GM12878 (cell line): Measurements from ENCODE around the gene ZNF469. TPM values are rescaled to one million over a fixed set of nuclear protein-coding genes. Genes with fewer than 3 reads are reported as not detected.

Experiments used
- ATAC-seq: fragments of 200-7000 bp; cut with Tn5 transposase; 3 replicates; pipeline ENCODE4 v1.9.1; 2020; ENCODE audit warnings: mild to moderate bottlenecking, moderate library complexity
- BruUV-seq: library from RNA; stranded (reverse); fragments of 400-500 nt; replicated peaks from 2 replicates; lab custom pipeline; 2021; lab: Mats Ljungman, UMichigan
- CTCF ChIA-PET: fragments of 300-600 bp; sonication (Branson Sonifier 250); formaldehyde crosslinking; extraction: SDS; loops from one replicate; lab custom pipeline; 2021; ENCODE audit warnings: inconsistent platforms; lab: Yijun Ruan, JAX
- POLR2A ChIA-PET: fragments of 350-600 bp; formaldehyde crosslinking; extraction: SDS; loops from one replicate; lab custom pipeline; 2021; ENCODE audit warnings: inconsistent platforms; lab: Charles Lee
- RAD21 ChIA-PET: fragments of 300-600 bp; sonication (Branson Sonifier 250); formaldehyde crosslinking; loops from one replicate; lab custom pipeline; 2023; ENCODE audit warnings: antibody characterized with exemption; ENCODE audit not compliant: unreplicated experiment; lab: Charles Lee
- SMC1A ChIA-PET: fragments of 300-600 bp; sonication (Branson Sonifier 250); formaldehyde crosslinking; loops from one replicate; lab custom pipeline; 2023; ENCODE audit not compliant: unreplicated experiment, uncharacterized antibody; lab: Charles Lee
- DNase-seq: peaks from one replicate; pipeline ENCODE4 v3.0.0-alpha.2; 2011; ENCODE audit warnings: low read depth, low spot score
- FAIRE-seq: peaks from 3 replicates; lab custom pipeline; 2011; peaks lifted over from hg19 to GRCh38; lab: Jason Lieb, UNC
- H2AFZ ChIP-seq: 2 replicates; pipeline ENCODE4 v1.6.0; 2011; ENCODE audit warnings: low read depth, low read length, control low read depth; ENCODE audit not compliant: control insufficient read depth
- H3K27ac ChIP-seq: 2 replicates; pipeline ENCODE4 v1.5.1; 2011; ENCODE audit warnings: control low read depth; ENCODE audit not compliant: control insufficient read depth, insufficient read depth
- H3K27me3 ChIP-seq, 2 experiments: replicated peaks in 1 of 2; 2 replicates each; pipeline versions ENCODE4 v1.6.0 to v1.6.1; 2011; ENCODE audit warnings: low read length in 1 of 2; ENCODE audit not compliant: control insufficient read depth in 2 of 2, insufficient read depth in 2 of 2
- H3K36me3 ChIP-seq, 2 experiments: 2 replicates each; pipeline ENCODE4 v1.5.1; 2011; ENCODE audit warnings: low read length in 1 of 2; ENCODE audit not compliant: control insufficient read depth in 2 of 2, insufficient read depth in 2 of 2
- H3K4me1 ChIP-seq: 2 replicates; pipeline ENCODE4 v1.6.1; 2011; ENCODE audit warnings: mild to moderate bottlenecking, low read length, moderate library complexity, mixed read lengths; ENCODE audit not compliant: control insufficient read depth, insufficient read depth
- H3K4me2 ChIP-seq: 2 replicates; pipeline ENCODE4 v1.6.0; 2011; ENCODE audit warnings: control low read depth; ENCODE audit not compliant: control insufficient read depth, insufficient read depth
- H3K4me3 ChIP-seq: fragments of 200-600 bp; sonication (generic); 2 replicates; pipeline ENCODE4 v1.5.1; 2016
- H3K79me2 ChIP-seq: 2 replicates; pipeline ENCODE4 v1.6.0; 2011; ENCODE audit warnings: low read length; ENCODE audit not compliant: control insufficient read depth, insufficient read depth
- H3K9ac ChIP-seq: 2 replicates; pipeline ENCODE4 v1.8.0; 2011; ENCODE audit warnings: low read length, control low read depth, mixed read lengths; ENCODE audit not compliant: control insufficient read depth, insufficient read depth
- H3K9me3 ChIP-seq: replicated peaks from 3 replicates; pipeline ENCODE4 v1.5.1; 2011; ENCODE audit warnings: mild to moderate bottlenecking, low read length; ENCODE audit not compliant: control insufficient read depth, insufficient read depth
- H4K20me1 ChIP-seq: 2 replicates; pipeline ENCODE4 v1.6.0; 2011; ENCODE audit not compliant: control insufficient read depth, insufficient read depth
- ASH2L ChIP-seq: fragments of 300-600, 200-600 bp; sonication (generic); IDR thresholded peaks from 2 replicates; pipeline ENCODE4 v1.6.1; 2017; ENCODE audit warnings: low read depth, mild to moderate bottlenecking, borderline replicate concordance
- ATF7 ChIP-seq: fragments of 450-650 bp; IDR thresholded peaks from 2 replicates; pipeline ENCODE4 v1.6.1; 2016; ENCODE audit warnings: low read depth, mild to moderate bottlenecking
- BCLAF1 ChIP-seq: fragments of 450-650 bp; IDR thresholded peaks from 2 replicates; pipeline ENCODE4 v1.6.1; 2017; ENCODE audit warnings: antibody characterized with exemption, mild to moderate bottlenecking, moderate library complexity
- BRCA1 ChIP-seq: IDR thresholded peaks from 2 replicates; pipeline ENCODE4 v1.6.1; 2011; ENCODE audit warnings: low read depth, low read length, improper control_type of control experiment
- CBX5 ChIP-seq: sonication (generic); IDR thresholded peaks from 2 replicates; pipeline ENCODE4 v1.6.1; 2016; ENCODE audit warnings: low read depth, moderate library complexity, mild to moderate bottlenecking, inconsistent platforms
- CHD4 ChIP-seq: fragments of 200-600 bp; sonication (generic); IDR thresholded peaks from 2 replicates; pipeline ENCODE4 v1.6.1; 2016; ENCODE audit warnings: mild to moderate bottlenecking
- CREB1 ChIP-seq: IDR thresholded peaks from 2 replicates; pipeline ENCODE4 v1.6.1; 2012; ENCODE audit warnings: low read depth, mild to moderate bottlenecking, inconsistent platforms
- EP300 ChIP-seq, 2 experiments: fragments of 150-350 bp in 1 of 2; IDR thresholded peaks; 2 replicates each; pipeline ENCODE4 v1.6.1; 2011 to 2012; ENCODE audit warnings: low read depth in 2 of 2, low read length in 2 of 2, borderline replicate concordance in 1 of 2, improper control_type of control experiment in 1 of 2, inconsistent platforms in 1 of 2; ENCODE audit not compliant: control insufficient read depth in 1 of 2
- GATAD2B ChIP-seq: fragments of 450-650 bp; conservative IDR thresholded peaks from 2 replicates; pipeline ENCODE4 v1.6.1; 2017; ENCODE audit warnings: low read depth, mild to moderate bottlenecking, moderate library complexity
- IRF3 ChIP-seq: fragments of 450-650 bp; IDR thresholded peaks from 2 replicates; pipeline ENCODE4 v1.6.1; 2014; ENCODE audit warnings: mild to moderate bottlenecking
- MEF2B ChIP-seq: fragments of 450-650 bp; IDR thresholded peaks from 2 replicates; pipeline ENCODE4 v1.6.1; 2018; ENCODE audit warnings: mild to moderate bottlenecking, moderate library complexity; ENCODE audit not compliant: partially characterized antibody, poor library complexity, severe bottlenecking
- MXI1 ChIP-seq: fragments of 150-350 bp; IDR thresholded peaks from 2 replicates; pipeline ENCODE4 v1.6.1; 2011; ENCODE audit warnings: low read depth, mild to moderate bottlenecking, inconsistent platforms, low read length, improper control_type of control experiment
- PBX3 ChIP-seq: IDR thresholded peaks from 2 replicates; pipeline ENCODE4 v1.6.1; 2011; ENCODE audit warnings: mild to moderate bottlenecking, low read depth, low read length, moderate library complexity; ENCODE audit not compliant: insufficient replicate concordance
- SIN3A ChIP-seq: IDR thresholded peaks from 2 replicates; pipeline ENCODE4 v1.6.1; 2012; ENCODE audit warnings: low read depth, low read length, improper control_type of control experiment
- STAT3 ChIP-seq: IDR thresholded peaks from 2 replicates; pipeline ENCODE4 v1.6.1; 2011; ENCODE audit warnings: low read depth, low read length, improper control_type of control experiment
- SUPT20H ChIP-seq: IDR thresholded peaks from 2 replicates; pipeline ENCODE4 v1.6.1; 2011; ENCODE audit warnings: low read depth, mild to moderate bottlenecking, low read length, moderate library complexity, borderline replicate concordance; ENCODE audit not compliant: control insufficient read depth
- TAF1 ChIP-seq: IDR thresholded peaks from 2 replicates; pipeline ENCODE4 v1.6.1; 2011; ENCODE audit warnings: mild to moderate bottlenecking, low read depth, low read length, borderline replicate concordance
- WGBS: methylation state at CpG from one replicate; pipeline ENCODE4 v1.1.6; 2016; ENCODE audit warnings: low lambda C conversion rate; ENCODE audit not compliant: insufficient replicate concordance, insufficient coverage; ENCODE audit errors: missing lambda C conversion rate; 5-methylcytosine and 5-hydroxymethylcytosine counted together
- in situ Hi-C: fragments of 300-500 bp; cut with MboI; formaldehyde crosslinking; loops from 9 replicates; pipeline ENCODE4 v1.14.3; 2018; ENCODE audit warnings: mixed read lengths
- intact Hi-C: fragments of 100-400 bp; cut with micrococcal nuclease; formaldehyde crosslinking; loops from one replicate; pipeline ENCODE4 v1.14.2; 2022; ENCODE audit not compliant: unreplicated experiment
- polyA plus RNA-seq, 11 experiments: library from polyadenylated mRNA; depleted of rRNA in 4 of 11; unstranded in 6 of 11; stranded (reverse) in 5 of 11; fragments of >200 nt; fragmentation: Nextera tagmentation in 4 of 11; fragmentation: Illumina TruSeq in 1 of 11; extraction: Ambion mirVana in 4 of 11; extraction: Trizol in 1 of 11; gene quantifications; 1 replicate in 1 of 11; 2 replicates in 10 of 11; pipeline versions ENCODE4 v1.2.1 to v1.2.3, GENCODE V29; 2011 to 2016; ENCODE audit warnings: inconsistent platforms in 2 of 11, missing spikeins in 2 of 11, low read depth in 1 of 11
- total RNA-seq, 4 experiments: library from RNA; depleted of rRNA in 3 of 4; stranded (reverse); fragments of >200 nt in 3 of 4; fragmentation: Illumina TruSeq in 1 of 4; extraction: Trizol in 1 of 4; gene quantifications; 2 replicates each; pipeline versions ENCODE4 v1.2.1 to v1.2.3, GENCODE V29; 2013 to 2021

Gene ZNF469
- total and polyA plus RNA-seq, 10 of the 15 experiments (the other 5 are each of a cell fraction or from before 2014, with no cell fraction given) = 0.01 to 0.21 (median 0.04) TPM; not detected in 3

- in situ Hi-C loops (no loop called here), intact Hi-C loops (no loop called here)
- ATAC-seq (no peak), FAIRE-seq (no peak), DNase-seq (no peak)
- ChIA-PET POLR2A (no interaction called here), CTCF (no interaction called here), SMC1A (no interaction called here), RAD21 (no interaction called here)
- no peaks in the 10 kb centered on the region for H3K79me2 ChIP-seq
- TF ChIP-seq MXI1 (no peak), BRCA1 (no peak), TAF1 (no peak), MEF2B (no peak), EP300 (IDR thresholded peaks at IDR 0.05; ENCODE audit: borderline replicate concordance in 1 of 2, control insufficient read depth in 1 of 2, low read depth in 2 of 2, low read length in 2 of 2) (no peak), BCLAF1 (no peak), STAT3 (no peak), SUPT20H (no peak), IRF3 (no peak), SIN3A (no peak), GATAD2B (no peak), CHD4 (no peak), PBX3 (no peak), ASH2L (no peak), ATF7 (no peak), CREB1 (no peak), CBX5 (no peak)
- no TSS peak for BruUV-seq
- H3K4me2 ChIP-seq = no peak overlapping the region
- no peaks in the 10 kb centered on the region for H4K20me1 ChIP-seq
- H2AFZ ChIP-seq = no peak overlapping the region
- no peaks in the 10 kb centered on the region for H3K27me3 ChIP-seq
- H3K9me3 ChIP-seq = no peaks in the 10 kb centered on the region; the same call in 2 of the 3 replicates
- H3K27ac ChIP-seq = no peak overlapping the region
- H3K9ac ChIP-seq = no peak overlapping the region
- H3K4me1 ChIP-seq = no peaks in the 10 kb centered on the region
- WGBS = 49% methylated on average over 18 of the region's 20 CpGs
- no peaks in the 10 kb centered on the region for H3K36me3 ChIP-seq
- H3K4me3 ChIP-seq = no peak overlapping the region
Measured at GRCh38 chr16:88339930-88340754, 42.6 kb upstream of the ZNF469 start.
